ENCODE results near the gene PYGB. TPM values are rescaled to one million over a fixed set of nuclear protein-coding genes. Genes with fewer than 3 reads are reported as not detected.
"Not testable (repeated sequence)": the region's sequence is repeated elsewhere in the genome, so short reads cannot be mapped to it uniquely, and the experiment has no call there.

The PYGB gene
- total RNA-seq, 1 donor from 2014 or later = 167 TPM

- no peak for DNase-seq (ENCODE audit: low read depth)
Observed at GRCh38 chr20:25238319-25239037, 9.4 kb upstream of the PYGB start.

GRCh38 chr20:25239387-25240370, 8.2 kb upstream of the PYGB start:
- no peak overlapping the region for H3K4me3 ChIP-seq (ENCODE audit: low read depth, low read length)
- DNase-seq (ENCODE audit: low read depth) = no peak
- TF ChIP-seq CTCF (IDR thresholded peaks at IDR 0.05; ENCODE audit: insufficient read depth, low read length, poor library complexity, severe bottlenecking) = no peak
- H3K27me3 ChIP-seq (ENCODE audit: control insufficient read depth, insufficient read depth, low read length) = no peaks in the 10 kb centered on the region
- no peaks in the 10 kb centered on the region for H3K36me3 ChIP-seq (ENCODE audit: control insufficient read depth, insufficient read depth, low read length)

More at GRCh38 chr20:25238319-25239037, 9.4 kb upstream of the PYGB start:
- H3K4me3 ChIP-seq (ENCODE audit: low read depth, low read length) = no peak overlapping the region
- H3K36me3 ChIP-seq (ENCODE audit: control insufficient read depth, insufficient read depth, low read length) = no peaks in the 10 kb centered on the region
- TF ChIP-seq CTCF (IDR thresholded peaks at IDR 0.05; ENCODE audit: insufficient read depth, low read length, poor library complexity, severe bottlenecking) = no peak
- H3K27me3 ChIP-seq (ENCODE audit: control insufficient read depth, insufficient read depth, low read length) = no peaks in the 10 kb centered on the region

DNA sequence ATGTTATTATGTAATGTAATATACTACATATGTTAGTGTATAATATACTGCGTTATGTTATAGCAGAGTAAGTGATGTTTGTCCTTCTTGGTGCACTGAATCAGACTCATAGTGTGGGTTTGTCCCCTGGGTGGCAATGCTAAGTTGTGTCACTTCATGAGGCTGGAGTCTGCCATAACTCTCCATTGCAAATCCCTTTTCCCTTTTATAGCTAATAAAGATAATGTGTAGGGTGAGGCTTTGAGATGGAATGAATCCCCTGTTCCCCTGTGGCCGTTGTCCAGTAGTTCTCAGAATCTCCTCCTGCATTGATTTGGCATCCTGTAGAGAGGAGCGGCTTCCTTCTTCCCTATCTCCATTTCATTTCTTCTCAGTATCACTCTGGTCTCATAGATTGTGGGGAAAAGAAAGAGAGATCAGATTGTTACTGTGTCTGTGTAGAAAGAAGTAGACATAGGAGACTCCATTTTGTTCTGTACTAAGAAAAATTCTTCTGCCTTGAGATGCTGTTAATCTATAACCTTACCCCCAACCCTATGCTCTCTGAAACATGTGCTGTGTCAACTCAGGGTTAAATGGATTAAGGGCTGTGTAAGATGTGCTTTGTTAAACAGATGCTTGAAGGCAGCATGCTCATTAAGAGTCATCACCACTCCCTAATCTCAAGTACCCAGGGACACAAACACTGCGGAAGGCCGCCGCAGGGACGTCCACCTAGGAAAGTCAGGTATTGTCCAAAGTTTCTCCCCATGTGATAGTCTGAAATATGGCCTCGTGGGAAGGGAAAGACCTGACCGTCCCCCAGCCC, 6.8 kb upstream of the PYGB start:
- DNase-seq (ENCODE audit: low read depth); H3K4me3 ChIP-seq (ENCODE audit: low read depth, low read length); H3K27me3 ChIP-seq (ENCODE audit: control insufficient read depth, insufficient read depth, low read length); H3K36me3 ChIP-seq (ENCODE audit: control insufficient read depth, insufficient read depth, low read length): not testable (repeated sequence)

- not testable (repeated sequence) for DNase-seq (ENCODE audit: low read depth); H3K36me3 ChIP-seq (ENCODE audit: control insufficient read depth, insufficient read depth, low read length); H3K27me3 ChIP-seq (ENCODE audit: control insufficient read depth, insufficient read depth, low read length); H3K4me3 ChIP-seq (ENCODE audit: low read depth, low read length)
Observed at GRCh38 chr20:25241659-25241955, 6.3 kb upstream of the PYGB start.

- DNase-seq (ENCODE audit: low read depth) = no peak
- Histone ChIP-seq H3K36me3 (ENCODE audit: control insufficient read depth, insufficient read depth, low read length) (no peaks in the 10 kb centered on the region), H3K27me3 (ENCODE audit: control insufficient read depth, insufficient read depth, low read length) (no peaks in the 10 kb centered on the region), H3K4me3 (ENCODE audit: low read depth, low read length) (no peak overlapping the region)
- TF ChIP-seq CTCF (IDR thresholded peaks at IDR 0.05; ENCODE audit: insufficient read depth, low read length, poor library complexity, severe bottlenecking) = no peak
Observed at GRCh38 chr20:25242231-25242630, 5.7 kb upstream of the PYGB start.

DNA sequence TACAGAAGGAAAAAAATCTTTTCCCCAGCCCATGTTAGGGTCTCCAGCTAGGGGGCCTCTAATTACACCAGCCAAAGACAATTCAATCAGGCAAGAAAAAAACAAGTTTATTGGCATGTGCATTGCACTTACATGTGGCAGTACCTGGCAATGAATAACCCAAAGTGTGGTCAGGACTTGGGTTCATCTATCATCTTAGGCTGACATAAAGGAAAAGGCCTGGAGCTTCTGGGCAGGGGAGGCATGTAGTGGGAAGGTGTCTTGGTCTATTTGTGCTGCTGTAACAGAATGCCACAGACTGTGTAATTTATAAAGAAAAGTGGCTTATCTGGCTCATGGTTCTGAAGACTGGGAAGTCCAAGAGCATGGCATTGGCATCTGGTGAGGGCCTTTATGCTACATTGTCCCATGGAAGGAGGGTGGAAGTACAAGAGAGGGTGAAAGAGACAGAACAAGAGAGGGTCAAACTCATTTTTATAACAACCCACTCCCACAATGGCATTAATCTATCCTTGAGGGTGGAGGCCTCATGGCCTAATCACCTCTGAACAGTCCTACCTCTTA, 4.4 kb upstream of the PYGB start:
- H3K4me3 ChIP-seq (ENCODE audit: low read depth, low read length) = no peak overlapping the region
- no peaks in the 10 kb centered on the region for H3K27me3 ChIP-seq (ENCODE audit: control insufficient read depth, insufficient read depth, low read length)
- no peaks in the 10 kb centered on the region for H3K36me3 ChIP-seq (ENCODE audit: control insufficient read depth, insufficient read depth, low read length)
- DNase-seq (ENCODE audit: low read depth) = no peak
- no peak for TF ChIP-seq CTCF (IDR thresholded peaks at IDR 0.05; ENCODE audit: insufficient read depth, low read length, poor library complexity, severe bottlenecking)
